Panc1 (cell line): ENCODE results near the gene TSPAN7. TPM values are rescaled to one million over a fixed set of nuclear protein-coding genes. Genes with fewer than 3 reads are reported as not detected.

Source experiments
- ATAC-seq: fragments of 200-7000 bp; cut with Tn5 transposase; 2 replicates; pipeline ENCODE4 v1.9.1; 2020; ENCODE audit warnings: mild to moderate bottlenecking, moderate library complexity
- BruUV-seq: library from RNA; stranded (reverse); fragments of 400-500 nt; replicated peaks from 2 replicates; lab custom pipeline; 2021; lab: Mats Ljungman, UMichigan
- CTCF ChIA-PET: fragments of 300-600 bp; sonication (Branson Sonifier 250); formaldehyde crosslinking; loops from one replicate; lab custom pipeline; 2022; ENCODE audit warnings: antibody characterized with exemption; lab: Charles Lee
- POLR2A ChIA-PET: fragments of 300-600 bp; sonication (Branson Sonifier 250); formaldehyde crosslinking; loops from one replicate; lab custom pipeline; 2022; ENCODE audit warnings: antibody characterized with exemption; lab: Charles Lee
- DNase-seq: peaks from one replicate; pipeline ENCODE4 v3.0.0-alpha.2; 2010; ENCODE audit warnings: low read depth, low spot score
- H3K27ac ChIP-seq: 2 replicates; pipeline ENCODE4 v1.5.1; 2011; ENCODE audit warnings: mild to moderate bottlenecking, low read length, inconsistent platforms
- H3K27me3 ChIP-seq: fragments of 200-500 bp; sonication (Bioruptor generic); 2 replicates; pipeline ENCODE4 v1.6.0; 2014; ENCODE audit warnings: low read length, inconsistent platforms; ENCODE audit not compliant: control insufficient read depth, insufficient read depth
- H3K36me3 ChIP-seq: fragments of 200-500 bp; sonication (Bioruptor generic); 2 replicates; pipeline ENCODE4 v1.5.1; 2014; ENCODE audit warnings: inconsistent platforms, mild to moderate bottlenecking, low read length, moderate library complexity; ENCODE audit not compliant: control insufficient read depth, insufficient read depth
- H3K4me1 ChIP-seq: 2 replicates; pipeline ENCODE4 v1.5.1; 2011; ENCODE audit warnings: inconsistent platforms, mild to moderate bottlenecking, low read length, moderate library complexity; ENCODE audit not compliant: control insufficient read depth, insufficient read depth
- H3K4me3 ChIP-seq, 2 experiments: 2 replicates each; pipeline ENCODE4 v1.5.1; 2011 to 2012; ENCODE audit warnings: low read depth in 2 of 2, low read length in 2 of 2, mild to moderate bottlenecking in 2 of 2, inconsistent platforms in 1 of 2, moderate library complexity in 1 of 2
- H3K9me3 ChIP-seq: fragments of 200-500 bp; sonication (Bioruptor generic); 2 replicates; pipeline ENCODE4 v1.5.1; 2014; ENCODE audit warnings: low read depth, mild to moderate bottlenecking, inconsistent platforms, low read length, moderate library complexity; ENCODE audit not compliant: control insufficient read depth, insufficient read depth
- CTCF ChIP-seq: fragments of 450-650 bp; IDR thresholded peaks from 2 replicates; pipeline ENCODE4 v1.5.1; 2017; ENCODE audit warnings: mild to moderate bottlenecking
- POLR2AphosphoS5 ChIP-seq: IDR thresholded peaks from 2 replicates; pipeline ENCODE4 v1.6.1; 2012; ENCODE audit warnings: mild to moderate bottlenecking, low read depth, low read length, moderate library complexity
- REST ChIP-seq, 2 experiments: IDR thresholded peaks; 2 replicates each; pipeline ENCODE4 v1.6.1; 2011 to 2012; ENCODE audit warnings: low read depth in 2 of 2, control low read depth in 1 of 2, low read length in 1 of 2, mild to moderate bottlenecking in 1 of 2, moderate library complexity in 1 of 2; ENCODE audit not compliant: insufficient read depth in 1 of 2
- SIN3A ChIP-seq: IDR thresholded peaks from 2 replicates; pipeline ENCODE4 v1.6.1; 2012; ENCODE audit warnings: low read depth, mild to moderate bottlenecking, low read length, moderate library complexity, borderline replicate concordance; ENCODE audit not compliant: insufficient read depth
- TCF7L2 ChIP-seq: IDR thresholded peaks from 2 replicates; pipeline ENCODE4 v1.6.1; 2011; ENCODE audit warnings: mild to moderate bottlenecking, low read depth, low read length, inconsistent platforms
- in situ Hi-C: cut with HindIII; loops from 2 replicates; pipeline ENCODE4 v1.10.0; 2016; ENCODE audit warnings: low sequenced_read_pairs, low pct_unique_long_range_greater_than_20kb
- intact Hi-C: fragments of 100-400 bp; cut with micrococcal nuclease; formaldehyde crosslinking; loops from one replicate; pipeline ENCODE4 v1.10.0; 2022; ENCODE audit not compliant: unreplicated experiment
- total RNA-seq: library from RNA; stranded (reverse); gene quantifications from one replicate; pipeline ENCODE4 v1.2.1, GENCODE V29; 2021; ENCODE audit not compliant: unreplicated experiment

Gene TSPAN7
- total RNA-seq, 1 experiment from 2014 or later: 0.13 TPM

- DNase-seq: no peak
- ChIA-PET CTCF (no interaction called here), POLR2A (no interaction called here)
- Histone ChIP-seq H3K4me1 (no peaks in the 10 kb centered on the region), H3K9me3 (no peaks in the 10 kb centered on the region), H3K27me3 (no peaks in the 10 kb centered on the region), H3K36me3 (no peaks in the 10 kb centered on the region), H3K4me3 (no peak overlapping the region), H3K27ac (no peak overlapping the region)
- in situ Hi-C loops (no loop called here), intact Hi-C loops (no loop called here)
- no TSS peak for BruUV-seq
- no peak for ATAC-seq
- TF ChIP-seq POLR2AphosphoS5 (no peak), REST (IDR thresholded peaks at IDR 0.05; ENCODE audit: insufficient read depth in 1 of 2, low read depth in 2 of 2, low read length in 1 of 2) (no peak), TCF7L2 (no peak), CTCF (no peak), SIN3A (no peak)
These were observed 143.0 kb downstream of the TSPAN7 start for GRCh38 chrX:38704146-38704882.

GRCh38 chrX:38717871-38718270 lies 156.5 kb downstream of the TSPAN7 start:
- in situ Hi-C loops: no loop called here
- no peak overlapping the region for H3K4me3 ChIP-seq
- BruUV-seq: no TSS peak
- no peaks in the 10 kb centered on the region for H3K27me3 ChIP-seq
- no peak for DNase-seq
- H3K36me3 ChIP-seq: no peaks in the 10 kb centered on the region
- no peaks in the 10 kb centered on the region for H3K4me1 ChIP-seq
- H3K9me3 ChIP-seq: no peaks in the 10 kb centered on the region
- ATAC-seq: no peak
- intact Hi-C loops: no loop called here
- TF ChIP-seq CTCF (peak; percentile 63), TCF7L2 (no peak), POLR2AphosphoS5 (no peak), REST (IDR thresholded peaks at IDR 0.05; ENCODE audit: insufficient read depth in 1 of 2, low read depth in 2 of 2, low read length in 1 of 2) (no peak), SIN3A (no peak)
- POLR2A ChIA-PET: no interaction called here
- CTCF ChIA-PET: interaction anchor here (0.7 kb wide), 1 partner anchor 382 kb away, joined by 3 read pairs; no protein-coding TSS in a partner anchor
- no peak overlapping the region for H3K27ac ChIP-seq
